KBM-7 (cell line): ENCODE results near the gene MCF2L2.
"Not testable (repeated sequence)": the region's sequence is repeated elsewhere in the genome, so short reads cannot be mapped to it uniquely, and the experiment has no call there.

Experiments used
- DNase-seq: peaks from one replicate; pipeline ENCODE4 v3.0.0-alpha.2; 2015
- in situ Hi-C: fragments of 300-500 bp; cut with MboI; formaldehyde crosslinking; loops from 2 replicates; pipeline ENCODE4 v1.14.3; 2020; ENCODE audit warnings: low sequenced_read_pairs, low pct_unique_long_range_greater_than_20kb, mixed read lengths

MCF2L2 gene

DNA sequence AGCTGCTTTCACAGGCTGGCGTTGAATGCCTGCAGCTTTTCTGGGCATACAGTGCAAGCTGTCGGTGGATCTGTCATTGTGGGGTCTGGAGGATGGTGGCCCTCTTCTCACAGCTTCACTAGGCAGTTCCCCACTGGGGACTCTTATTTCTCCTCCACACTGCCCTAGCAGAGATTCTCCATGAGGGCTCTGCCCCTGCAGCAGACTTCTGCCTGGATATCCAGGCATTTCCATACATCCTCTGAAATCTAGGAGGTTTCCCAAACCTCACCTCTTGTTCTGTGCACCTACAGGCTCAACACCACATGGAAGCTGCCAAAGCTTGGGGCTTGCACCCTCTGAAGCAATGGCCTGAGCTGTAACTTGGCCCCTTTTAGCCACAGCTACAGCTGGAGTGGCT is 9.6 kb downstream of the MCF2L2 start:
- in situ Hi-C loops, DNase-seq: not testable (repeated sequence)

DNA sequence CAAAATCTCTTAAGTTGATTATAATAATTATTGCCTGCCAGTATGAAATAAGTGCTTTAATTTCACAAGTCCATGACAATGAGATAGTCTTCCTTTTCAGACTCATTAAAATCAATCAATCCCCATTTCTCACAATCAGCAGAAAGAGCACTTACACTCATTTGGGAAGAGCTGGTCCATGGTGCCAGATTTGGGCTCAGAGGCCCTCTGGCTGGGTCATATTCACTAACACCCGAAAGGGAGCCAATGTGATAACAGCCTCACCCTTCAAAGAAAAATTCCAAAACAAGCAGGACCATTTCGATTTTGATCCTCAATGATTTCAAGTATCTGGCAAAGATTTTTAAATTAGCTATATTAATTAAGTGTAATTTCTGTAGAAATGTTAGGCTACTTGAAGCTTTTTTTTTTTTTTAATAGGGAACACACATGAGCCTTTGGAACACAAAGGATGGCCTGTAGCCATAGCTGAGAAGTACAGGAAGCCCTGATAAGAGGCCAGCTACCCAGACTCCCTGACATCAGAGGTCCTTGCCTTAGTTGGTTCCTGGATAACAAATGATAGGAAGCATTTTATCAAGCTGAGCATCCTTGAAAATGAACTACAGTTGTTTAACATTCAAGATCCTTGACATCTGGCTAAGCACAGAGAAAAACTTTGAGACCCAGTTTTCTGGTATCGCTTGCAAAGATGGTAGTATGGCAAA is 17.1 kb downstream of the MCF2L2 start:
- DNase-seq: no peak
- in situ Hi-C loops: no loop called here

DNA sequence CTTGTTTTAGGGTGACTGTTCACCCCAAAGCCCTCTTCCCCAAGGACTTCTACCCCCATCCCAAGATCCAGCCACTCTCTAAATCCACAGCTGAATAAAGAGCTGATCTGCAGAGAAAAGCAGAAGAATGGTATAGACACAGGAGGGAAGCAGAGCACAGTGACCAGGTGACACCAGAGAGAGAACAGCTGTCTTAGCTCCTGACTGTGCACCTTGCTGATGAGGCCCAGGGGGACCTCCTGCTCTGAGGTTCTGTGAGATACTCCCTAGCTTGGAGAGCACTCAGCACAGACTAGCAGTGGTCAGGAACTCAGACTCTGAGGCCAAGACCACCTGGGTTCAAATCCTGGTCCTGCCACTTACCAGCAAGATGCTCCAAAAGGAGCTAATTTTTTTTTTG is 17.7 kb downstream of the MCF2L2 start:
- in situ Hi-C loops: no loop called here
- DNase-seq: no peak

DNA sequence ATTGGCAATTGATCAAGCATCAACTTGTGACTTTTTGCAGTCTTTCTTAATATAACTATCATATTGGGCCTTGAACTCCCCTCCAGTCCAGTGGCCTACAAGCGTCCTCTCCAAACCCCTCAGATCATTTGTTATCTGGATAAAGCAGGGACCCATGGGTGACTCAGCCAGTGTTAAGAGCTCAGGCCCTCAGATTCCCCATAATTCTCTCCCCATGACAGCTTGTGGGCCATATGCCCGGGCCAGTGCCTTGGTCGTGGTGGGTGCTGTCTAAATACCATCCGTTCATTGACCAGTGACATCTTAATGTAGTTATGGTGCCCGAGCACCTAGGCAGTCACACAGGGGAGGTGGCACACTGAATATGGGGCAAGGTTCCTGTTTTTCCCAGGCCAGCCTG is 18.1 kb downstream of the MCF2L2 start:
- in situ Hi-C loops: no loop called here
- no peak for DNase-seq

DNA sequence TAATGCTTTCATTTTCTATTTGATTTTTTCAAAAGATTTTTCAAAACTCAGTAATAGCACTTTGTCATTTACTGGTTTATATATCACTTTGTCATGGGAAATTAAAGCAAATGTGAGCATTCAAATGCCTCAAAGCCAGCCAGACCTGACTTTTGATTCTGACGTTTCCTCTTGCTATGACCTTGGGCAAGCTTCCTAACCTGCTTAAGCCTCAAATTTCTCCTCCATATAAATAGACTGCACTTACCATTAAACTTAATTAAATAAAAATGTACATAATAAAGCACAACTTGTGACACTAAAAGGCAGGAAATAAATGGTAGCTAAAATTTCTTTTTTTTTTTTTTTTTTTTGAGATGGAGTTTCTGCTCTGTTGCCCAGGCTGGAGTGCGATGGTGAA is 19.2 kb downstream of the MCF2L2 start:
- in situ Hi-C loops: no loop called here
- no peak for DNase-seq

DNA sequence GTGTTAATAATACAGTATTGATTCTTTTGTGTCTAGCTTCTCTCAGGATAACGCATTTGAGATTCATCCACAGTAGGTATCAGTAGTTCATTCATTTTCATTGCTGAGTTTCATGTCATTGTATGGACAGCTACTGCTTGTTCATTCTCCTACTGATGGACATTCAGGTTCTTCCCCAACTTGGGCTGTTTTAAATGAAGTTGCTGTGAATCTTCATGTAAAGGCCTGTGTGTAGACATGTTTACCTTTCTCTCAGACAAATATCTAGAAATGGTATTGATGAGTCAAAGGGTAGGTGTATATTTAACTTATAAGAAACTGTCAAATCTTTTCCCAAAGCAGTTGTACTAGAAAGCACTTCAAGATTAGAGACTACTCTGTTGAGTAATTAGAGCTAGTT is 26.7 kb downstream of the MCF2L2 start:
- DNase-seq: no peak
- in situ Hi-C loops: no loop called here

DNA sequence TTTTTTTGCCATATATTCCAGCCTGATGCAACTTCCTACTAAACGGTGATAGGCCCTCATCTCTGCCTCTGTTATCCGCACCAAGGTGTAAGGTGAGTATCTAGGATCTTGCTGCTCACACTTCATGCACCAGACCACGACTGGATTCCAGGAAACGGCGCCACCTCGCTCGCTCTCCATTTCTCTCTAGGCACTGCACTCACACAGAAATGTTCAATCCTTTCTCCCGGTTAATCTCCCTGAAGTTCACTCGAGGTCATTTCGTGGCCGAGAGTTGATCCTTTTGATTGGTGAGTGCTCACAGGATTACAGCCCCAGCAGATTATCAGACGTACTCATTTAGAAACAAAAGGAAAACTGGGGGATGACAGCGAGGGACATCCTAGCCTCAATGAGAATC is 28.1 kb downstream of the MCF2L2 start:
- in situ Hi-C loops: no loop called here
- no peak for DNase-seq

DNA sequence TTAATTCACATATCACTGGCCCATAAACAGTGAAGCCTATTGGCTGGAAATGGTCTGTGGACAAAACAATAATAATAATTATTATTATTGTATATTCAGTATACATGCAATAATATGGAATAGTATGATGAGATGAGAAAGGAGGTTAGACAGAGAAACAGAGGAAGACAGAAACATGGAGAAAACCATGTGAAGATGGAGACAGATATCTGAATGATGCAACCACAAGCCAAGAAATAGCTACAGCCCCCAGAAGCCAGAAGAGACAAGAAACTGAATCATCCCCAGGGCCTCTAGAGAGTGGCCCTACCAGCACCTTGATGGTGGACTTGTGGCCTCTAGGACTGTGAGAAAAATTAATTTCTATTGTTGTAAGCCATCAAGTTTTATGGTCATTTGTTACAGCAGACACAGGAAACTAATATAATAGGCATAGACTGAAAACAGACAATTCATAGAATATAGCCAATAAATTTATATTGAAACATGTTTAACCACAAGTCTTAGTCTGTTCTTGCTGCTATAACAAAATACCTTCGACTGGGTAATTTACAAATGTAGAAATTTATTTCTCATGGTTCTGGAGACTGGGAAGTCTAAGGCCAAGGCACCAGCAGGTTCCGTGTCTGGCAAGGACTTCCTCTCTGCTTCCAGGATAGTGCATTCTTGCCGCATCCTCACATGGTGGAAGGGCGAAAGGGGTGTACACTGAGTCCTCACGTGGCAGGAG is 31.6 kb downstream of the MCF2L2 start:
- in situ Hi-C loops: loop anchor here (25.0 kb wide), 2 partner anchors 210 to 685 kb away; no protein-coding TSS in a partner anchor

DNA sequence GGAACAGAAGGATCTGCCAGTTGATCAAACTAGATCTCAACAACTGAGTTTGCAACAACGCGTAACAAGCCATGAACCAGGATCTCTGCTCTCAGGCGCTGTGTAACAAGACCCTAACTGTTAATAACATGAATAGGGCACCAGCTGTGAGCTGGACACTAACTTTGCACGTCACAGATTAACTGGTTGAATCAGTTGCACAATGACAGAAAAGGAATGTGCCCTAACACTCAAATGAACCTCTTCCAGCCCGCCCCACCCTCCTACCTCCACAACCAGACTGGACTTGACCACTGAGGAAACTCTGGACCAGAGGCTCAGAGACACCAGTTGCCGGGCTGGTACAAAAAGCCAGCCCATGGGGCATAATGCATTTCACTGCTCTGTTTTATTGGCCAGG is 34.3 kb downstream of the MCF2L2 start:
- in situ Hi-C loops: loop anchor here (25.0 kb wide), 2 partner anchors 207 to 682 kb away; no protein-coding TSS in a partner anchor
- DNase-seq: no peak

More for the DNA sequence above, 31.6 kb downstream of the MCF2L2 start:
- no peak for DNase-seq

DNA sequence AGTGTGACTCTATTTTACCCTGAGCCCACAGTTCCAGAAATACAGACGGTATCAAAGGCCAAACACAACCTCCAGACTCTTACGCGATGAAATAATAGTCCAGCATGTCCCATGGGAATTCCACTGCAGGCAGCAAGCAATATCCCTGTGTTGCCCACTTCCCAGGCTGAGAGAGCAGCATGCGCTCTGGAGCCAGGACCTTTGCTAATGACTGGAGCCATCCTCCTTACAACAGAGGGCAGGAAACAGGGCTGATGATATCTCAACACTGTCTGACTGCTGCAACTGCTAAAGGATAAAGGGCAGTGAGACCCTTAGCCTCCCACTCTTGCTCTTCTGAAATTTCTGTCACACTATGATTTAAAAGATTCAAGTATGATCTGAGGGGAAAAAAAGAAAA is 34.8 kb downstream of the MCF2L2 start:
- DNase-seq: no peak
- in situ Hi-C loops: loop anchor here (25.0 kb wide), 2 partner anchors 206 to 681 kb away; no protein-coding TSS in a partner anchor

DNA sequence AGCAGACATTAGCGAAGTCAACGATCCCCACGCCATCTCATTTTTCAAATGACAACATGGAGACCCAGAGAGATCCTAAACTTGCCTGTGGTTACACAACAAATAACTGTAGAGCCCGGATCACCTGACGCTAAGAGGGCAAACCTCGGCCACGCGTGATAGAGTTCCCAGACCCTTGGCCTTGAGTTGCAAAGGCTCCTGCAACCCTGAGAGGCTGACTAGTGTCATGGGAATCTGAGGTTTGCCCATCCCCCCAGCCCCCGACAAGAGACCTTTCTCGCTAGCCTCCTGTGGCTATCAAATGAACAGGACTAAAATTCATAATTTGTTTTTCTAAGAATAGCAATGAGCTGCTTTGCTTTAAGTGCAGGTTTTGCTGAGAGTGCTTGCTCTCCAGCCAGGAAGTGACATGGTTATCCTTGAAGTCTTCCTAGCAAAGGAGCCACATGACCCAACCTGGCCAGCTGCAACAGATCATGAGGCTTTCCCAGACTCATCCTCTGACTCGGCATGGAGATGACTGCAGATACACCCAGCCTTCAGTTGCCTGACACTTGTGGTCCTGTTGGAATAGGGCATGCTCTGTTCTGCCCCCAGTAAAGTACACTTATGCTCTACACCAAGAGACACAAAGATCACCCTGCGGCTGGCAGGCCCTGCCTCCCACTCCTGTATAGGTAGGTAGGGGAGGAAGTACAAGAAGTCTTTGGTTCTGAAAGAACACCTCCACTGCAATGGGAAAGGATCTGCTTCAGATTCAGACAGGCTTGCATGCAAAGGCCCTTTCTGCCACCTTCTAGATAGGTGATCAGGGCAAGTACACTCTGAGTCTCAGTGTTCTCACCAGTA is 36.0 kb downstream of the MCF2L2 start:
- DNase-seq: no peak
- in situ Hi-C loops: loop anchor here (25.0 kb wide), 2 partner anchors 205 to 680 kb away; no protein-coding TSS in a partner anchor

DNA sequence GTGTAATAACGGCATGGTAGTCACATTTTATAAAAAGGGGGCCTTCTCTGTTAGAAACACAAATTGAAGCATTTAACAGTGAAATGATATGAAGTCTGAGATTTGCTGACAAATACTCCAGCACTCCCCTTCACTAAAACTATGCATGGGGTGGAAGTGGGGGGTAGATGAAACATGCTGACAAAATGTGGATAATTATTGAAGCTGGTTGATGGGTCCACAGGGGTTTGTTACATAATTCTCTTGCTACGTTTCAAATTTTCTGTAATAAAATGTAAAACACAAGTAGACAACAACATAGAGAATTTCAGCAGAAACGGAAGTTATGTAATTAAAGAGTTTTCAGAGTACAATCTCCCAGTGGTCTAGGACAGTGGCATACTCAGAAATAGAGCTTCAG is 37.0 kb downstream of the MCF2L2 start:
- in situ Hi-C loops: loop anchor here (25.0 kb wide), 2 partner anchors 204 to 679 kb away; no protein-coding TSS in a partner anchor
- DNase-seq: no peak

DNA sequence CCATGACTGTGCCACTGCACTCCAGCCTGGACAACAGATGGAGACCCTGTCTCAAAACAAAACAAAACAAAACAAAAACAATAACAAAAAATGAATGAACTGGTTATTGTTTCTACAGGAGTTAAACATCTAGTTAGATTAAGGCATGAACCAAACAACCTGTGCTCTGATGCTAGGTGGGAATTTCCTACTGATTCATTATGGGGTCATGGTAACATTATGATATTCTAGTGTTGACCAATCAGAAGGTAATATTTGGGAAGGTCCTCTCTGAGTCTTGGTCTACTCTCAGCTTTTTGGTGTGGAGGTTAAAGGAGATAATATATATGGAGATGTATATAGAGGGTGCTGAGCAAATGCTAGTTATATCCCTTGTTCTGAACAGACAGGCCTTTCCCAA is 37.6 kb downstream of the MCF2L2 start:
- in situ Hi-C loops: loop anchor here (25.0 kb wide), 2 partner anchors 204 to 679 kb away; no protein-coding TSS in a partner anchor
- DNase-seq: no peak

DNA sequence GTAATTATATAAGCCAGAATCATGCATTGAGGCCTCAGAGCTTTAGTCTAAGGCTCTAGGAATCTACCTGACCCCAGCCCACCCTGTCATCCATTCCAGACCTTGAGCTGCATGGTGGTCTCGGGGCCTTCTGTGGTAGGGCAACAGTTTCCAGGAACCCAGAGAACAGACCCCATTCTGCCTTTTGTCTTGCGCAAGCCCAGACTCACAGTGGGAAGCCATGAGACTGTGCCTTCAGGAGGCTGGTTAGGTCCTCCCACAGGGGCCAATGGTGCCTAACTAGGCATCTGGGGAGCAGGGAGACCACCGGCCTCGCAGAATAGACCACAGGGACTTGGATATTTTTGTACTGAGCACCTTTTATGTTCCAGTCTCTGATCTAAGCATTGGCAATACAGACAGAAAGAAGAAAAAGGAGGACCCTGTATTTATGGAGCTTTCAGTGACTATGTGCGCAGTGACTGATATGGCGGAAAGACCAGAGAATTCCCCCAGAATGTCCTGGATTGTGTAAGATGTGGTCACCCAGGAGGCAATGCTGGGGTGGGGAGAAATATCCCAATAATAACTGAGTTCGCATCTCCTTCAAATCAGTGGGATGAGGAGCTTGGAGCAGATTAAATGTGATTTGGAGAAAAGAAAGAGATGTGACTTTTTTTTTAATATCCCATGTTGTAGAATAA is 40.1 kb downstream of the MCF2L2 start:
- DNase-seq: no peak
- in situ Hi-C loops: loop anchor here (25.0 kb wide), 2 partner anchors 201 to 676 kb away; no protein-coding TSS in a partner anchor

DNA sequence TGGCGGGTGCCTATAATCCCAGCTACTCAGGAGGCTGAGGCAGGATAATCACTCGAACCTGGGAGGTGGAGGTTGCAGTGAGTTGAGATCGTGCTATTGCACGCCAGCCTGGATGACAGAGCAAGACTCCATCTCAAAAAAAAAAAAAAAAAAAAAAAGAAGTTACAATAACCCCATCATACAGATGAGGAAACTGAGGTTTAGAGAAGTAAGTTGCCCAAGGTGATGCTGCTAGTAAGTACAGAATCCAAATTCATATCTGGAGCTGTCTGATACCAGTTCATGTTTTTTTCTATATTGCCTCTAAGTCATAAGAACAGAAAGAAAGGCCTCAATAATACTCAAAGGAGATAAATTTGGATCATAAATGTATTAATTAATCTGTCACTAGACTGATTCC is 40.6 kb downstream of the MCF2L2 start:
- in situ Hi-C loops: loop anchor here (25.0 kb wide), 2 partner anchors 200 to 675 kb away; no protein-coding TSS in a partner anchor
- no peak for DNase-seq

DNA sequence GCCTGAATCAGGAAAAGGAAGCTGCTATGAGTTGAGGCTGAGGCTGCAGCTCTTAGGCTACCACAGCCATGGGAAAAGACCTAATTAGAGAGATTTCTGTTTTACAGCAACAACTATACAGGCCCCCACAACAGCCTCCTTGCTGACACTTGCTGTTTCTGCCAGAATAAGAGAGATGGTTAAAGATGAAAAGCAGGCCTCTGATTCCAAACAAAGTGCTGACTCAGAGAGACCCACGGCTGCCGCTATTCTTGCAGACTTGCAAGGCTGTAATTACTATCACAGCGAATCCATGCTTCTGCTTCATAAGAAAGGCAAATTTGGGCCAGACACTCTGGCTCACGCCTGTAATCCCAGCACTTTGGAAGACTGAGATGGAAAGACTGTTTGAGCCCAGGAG is 41.8 kb downstream of the MCF2L2 start:
- in situ Hi-C loops: loop anchor here (25.0 kb wide), 2 partner anchors 199 to 674 kb away; no protein-coding TSS in a partner anchor
- no peak for DNase-seq

DNA sequence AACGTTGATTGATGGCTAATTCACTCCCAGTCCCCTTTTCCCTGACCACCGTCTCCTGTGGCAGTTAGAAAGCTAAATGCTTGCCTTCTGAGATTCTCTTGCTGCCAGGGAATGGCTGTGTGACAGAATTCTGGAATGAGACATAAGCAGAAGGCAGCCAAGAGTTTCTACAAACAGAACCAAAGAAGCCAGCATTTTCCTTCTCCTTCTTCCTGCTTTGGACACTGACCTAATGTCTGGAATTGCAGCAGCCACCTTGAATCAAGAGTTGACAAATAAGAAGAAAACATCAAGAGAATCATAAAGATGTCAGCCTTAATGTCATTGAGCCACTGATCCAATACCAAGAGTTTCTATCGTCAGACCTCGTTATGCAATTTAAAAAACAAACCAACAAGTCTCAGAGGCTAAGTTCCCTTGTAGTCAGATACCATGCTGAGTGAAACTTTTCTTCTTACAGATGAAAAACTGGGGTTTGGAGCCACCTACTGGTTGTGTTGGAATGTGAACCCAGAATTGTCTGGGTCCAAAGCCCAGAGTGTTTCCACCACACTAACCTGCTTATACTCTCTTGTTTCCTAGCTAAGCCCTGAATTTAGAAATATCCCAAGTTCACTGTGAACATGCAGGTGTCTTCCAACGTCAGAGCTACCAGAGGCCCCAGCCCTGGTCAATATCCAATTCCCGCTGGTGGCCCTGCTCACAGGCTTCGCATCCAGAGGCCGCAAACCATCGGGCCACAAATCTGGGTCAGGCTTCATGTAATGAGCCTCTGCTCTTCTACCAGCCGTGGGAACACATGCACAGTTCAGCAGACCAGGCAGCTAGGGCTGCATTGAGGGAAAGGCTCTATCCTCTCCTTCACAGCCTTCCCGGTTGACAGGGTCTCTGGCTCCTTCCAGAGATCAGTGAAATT is 42.5 kb downstream of the MCF2L2 start:
- in situ Hi-C loops: loop anchor here (25.0 kb wide), 2 partner anchors 199 to 674 kb away; no protein-coding TSS in a partner anchor
- peak; percentile 71 for DNase-seq

DNA sequence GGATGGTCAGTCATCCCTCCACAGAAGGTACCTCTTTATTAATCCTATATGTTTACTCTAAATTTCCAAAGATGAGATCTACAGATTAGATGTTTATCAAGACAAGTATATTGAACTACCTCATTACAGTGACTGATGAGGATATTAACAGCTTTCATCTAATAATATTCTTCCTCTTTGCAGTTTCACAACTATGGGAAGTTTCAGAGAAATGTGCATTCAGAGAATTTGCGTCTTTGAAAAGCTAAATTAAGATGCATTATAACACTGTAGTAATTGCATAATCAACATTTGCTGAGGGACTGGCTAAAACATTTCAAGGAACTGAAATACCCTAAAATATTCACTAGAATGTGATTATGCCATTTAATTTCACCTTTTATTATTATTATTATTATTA is 46.7 kb downstream of the MCF2L2 start:
- in situ Hi-C loops: loop anchor here (25.0 kb wide), 2 partner anchors 194 to 669 kb away; no protein-coding TSS in a partner anchor
- DNase-seq: no peak
